Measurements from ENCODE around the gene STAC. TPM values are rescaled to one million over a fixed set of nuclear protein-coding genes. Genes with fewer than 3 reads are reported as not detected.

Gene STAC
- total and polyA plus RNA-seq, 10 of the 15 experiments (the other 5 are each of a cell fraction or from before 2014, with no cell fraction given) = 0.07 TPM; not detected in 9

GRCh38 chr3:36443028-36443686 lies 62.9 kb downstream of the STAC start:
- H3K27ac ChIP-seq (ENCODE audit: control insufficient read depth, insufficient read depth) = no peak overlapping the region
- no peak; the same call in 1 of the 3 replicates for ATAC-seq

GRCh38 chr3:36444909-36445308 lies 64.6 kb downstream of the STAC start:
- no TSS peak for BruUV-seq (replicated peaks)
- TF ChIP-seq MYB (IDR thresholded peaks at IDR 0.05; ENCODE audit: borderline replicate concordance, low read depth, low read length) = no peak
- TF ChIP-seq FOS (IDR thresholded peaks at IDR 0.05; ENCODE audit: borderline replicate concordance, extremely low read depth, insufficient read length) = no peak
- no peak for TF ChIP-seq PML (IDR thresholded peaks at IDR 0.05; ENCODE audit: low read length)
- SMC1A ChIA-PET (ENCODE audit: uncharacterized antibody, unreplicated experiment) = no interaction called here
- Histone ChIP-seq H2AFZ (ENCODE audit: control insufficient read depth, low read depth, low read length) (no peak overlapping the region), H3K27ac (ENCODE audit: control insufficient read depth, insufficient read depth) (no peak overlapping the region), H3K4me2 (ENCODE audit: control insufficient read depth, insufficient read depth) (no peak overlapping the region), H3K4me1 (ENCODE audit: control insufficient read depth, insufficient read depth, low read length) (no peaks in the 10 kb centered on the region), H4K20me1 (ENCODE audit: control insufficient read depth, insufficient read depth) (no peaks in the 10 kb centered on the region), H3K9ac (ENCODE audit: control insufficient read depth, insufficient read depth, low read length) (no peak overlapping the region), H3K4me3 (no peak overlapping the region), H3K36me3 (ENCODE audit: control insufficient read depth in 2 of 2, insufficient read depth in 2 of 2, low read length in 1 of 2) (no peaks in the 10 kb centered on the region), H3K27me3 (replicated peaks in 1 of 2; ENCODE audit: control insufficient read depth in 2 of 2, insufficient read depth in 2 of 2, low read length in 1 of 2) (no peaks in the 10 kb centered on the region), H3K79me2 (ENCODE audit: control insufficient read depth, insufficient read depth, low read length) (no peaks in the 10 kb centered on the region), H3K9me3 (replicated peaks; ENCODE audit: control insufficient read depth, insufficient read depth, low read length) (no peaks in the 10 kb centered on the region)
- in situ Hi-C loops (cut with MboI) (no loop called here), intact Hi-C loops (cut with micrococcal nuclease; ENCODE audit: unreplicated experiment) (no loop called here)
- RAD21 ChIA-PET (ENCODE audit: unreplicated experiment) = no interaction called here
- POLR2A ChIA-PET = no interaction called here
- WGBS (ENCODE audit: insufficient coverage, insufficient replicate concordance, low lambda C conversion rate, missing lambda C conversion rate) = 0% methylated on average over 1 of the region's 1 CpG
- FAIRE-seq = no peak
- CTCF ChIA-PET = no interaction called here
- ATAC-seq = no peak
- DNase-seq (ENCODE audit: low read depth, low spot score) = no peak

More at GRCh38 chr3:36443028-36443686, 62.9 kb downstream of the STAC start:
- ChIA-PET POLR2A (no interaction called here), CTCF (no interaction called here), RAD21 (ENCODE audit: unreplicated experiment) (no interaction called here), SMC1A (ENCODE audit: uncharacterized antibody, unreplicated experiment) (no interaction called here)
- Histone ChIP-seq H2AFZ (ENCODE audit: control insufficient read depth, low read depth, low read length) (no peak overlapping the region), H3K79me2 (ENCODE audit: control insufficient read depth, insufficient read depth, low read length) (no peaks in the 10 kb centered on the region), H3K27me3 (replicated peaks in 1 of 2; ENCODE audit: control insufficient read depth in 2 of 2, insufficient read depth in 2 of 2, low read length in 1 of 2) (no peaks in the 10 kb centered on the region), H3K4me3 (no peak overlapping the region), H4K20me1 (ENCODE audit: control insufficient read depth, insufficient read depth) (no peaks in the 10 kb centered on the region), H3K4me2 (ENCODE audit: control insufficient read depth, insufficient read depth) (no peak overlapping the region), H3K36me3 (ENCODE audit: control insufficient read depth in 2 of 2, insufficient read depth in 2 of 2, low read length in 1 of 2) (no peaks in the 10 kb centered on the region), H3K9ac (ENCODE audit: control insufficient read depth, insufficient read depth, low read length) (no peak overlapping the region), H3K4me1 (ENCODE audit: control insufficient read depth, insufficient read depth, low read length) (no peaks in the 10 kb centered on the region), H3K9me3 (replicated peaks; ENCODE audit: control insufficient read depth, insufficient read depth, low read length) (no peaks in the 10 kb centered on the region)
- intact Hi-C loops (cut with micrococcal nuclease; ENCODE audit: unreplicated experiment) = no loop called here
- TF ChIP-seq ZNF384 (IDR thresholded peaks at IDR 0.05; ENCODE audit: borderline replicate concordance, low read depth, low read length) = no peak
- TF ChIP-seq RUNX3 (IDR thresholded peaks at IDR 0.05; ENCODE audit: low read length) = no peak
- no TSS peak for BruUV-seq (replicated peaks)
- in situ Hi-C loops (cut with MboI) = no loop called here
- WGBS (ENCODE audit: insufficient coverage, insufficient replicate concordance, low lambda C conversion rate, missing lambda C conversion rate) = 42% methylated on average over 9 of the region's 10 CpGs
- DNase-seq (ENCODE audit: low read depth, low spot score) = no peak
- FAIRE-seq = no peak
